NCI-H446 (cell line): ENCODE results near the gene PARL.

ENCODE experiments used
- DNase-seq, 2 experiments: peaks; one replicate each; lab custom pipeline; 2025; lab: John Stamatoyannopoulos, UW

The PARL gene, protein sequence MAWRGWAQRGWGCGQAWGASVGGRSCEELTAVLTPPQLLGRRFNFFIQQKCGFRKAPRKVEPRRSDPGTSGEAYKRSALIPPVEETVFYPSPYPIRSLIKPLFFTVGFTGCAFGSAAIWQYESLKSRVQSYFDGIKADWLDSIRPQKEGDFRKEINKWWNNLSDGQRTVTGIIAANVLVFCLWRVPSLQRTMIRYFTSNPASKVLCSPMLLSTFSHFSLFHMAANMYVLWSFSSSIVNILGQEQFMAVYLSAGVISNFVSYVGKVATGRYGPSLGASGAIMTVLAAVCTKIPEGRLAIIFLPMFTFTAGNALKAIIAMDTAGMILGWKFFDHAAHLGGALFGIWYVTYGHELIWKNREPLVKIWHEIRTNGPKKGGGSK

DNA sequence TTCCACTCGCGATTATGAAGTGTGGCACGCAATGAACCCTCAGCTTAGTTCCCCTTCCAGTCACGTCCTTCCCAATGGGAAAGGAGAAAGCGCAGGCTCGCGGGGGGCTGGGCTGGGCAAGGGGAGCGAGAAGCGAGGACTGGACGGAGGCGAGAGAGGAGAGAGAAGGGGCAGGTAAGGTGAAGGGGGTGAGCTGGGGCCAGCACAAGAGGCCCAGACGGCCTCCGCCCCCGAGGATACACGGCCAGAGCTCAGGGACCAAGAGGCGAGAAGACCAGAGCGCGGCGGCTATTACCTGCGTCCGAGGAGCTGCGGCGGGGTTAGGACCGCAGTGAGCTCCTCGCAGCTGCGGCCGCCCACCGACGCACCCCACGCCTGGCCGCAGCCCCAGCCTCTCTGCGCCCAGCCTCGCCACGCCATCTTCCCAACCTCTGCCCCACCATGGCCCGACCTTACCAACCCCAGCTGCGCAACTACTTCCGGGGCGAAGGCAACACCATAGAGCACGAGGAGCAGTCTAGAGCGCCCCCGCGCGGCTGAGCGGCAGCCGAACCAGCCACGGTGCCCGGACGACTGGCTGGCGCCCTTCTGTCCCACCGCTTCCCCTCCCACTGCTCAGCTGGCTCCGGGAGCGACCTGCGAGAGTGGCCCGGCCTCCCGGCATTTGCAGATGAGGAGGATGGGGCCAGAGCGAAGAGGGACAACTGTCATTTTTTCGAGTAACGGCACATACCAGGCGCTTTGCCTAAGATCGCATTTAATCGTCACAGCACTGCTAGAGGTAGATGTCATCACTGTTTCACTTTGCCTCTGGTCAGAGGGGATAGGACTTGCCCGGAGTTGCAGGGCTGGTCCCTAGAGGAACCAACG is at the start of gene PARL:
TSS of gene PARL (minus strand) at position 454 of the 870 bp plus-strand sequence. CDS start at position 420, 34 bp downstream.
- DNase-seq = peak; percentile 80 to 96

DNA sequence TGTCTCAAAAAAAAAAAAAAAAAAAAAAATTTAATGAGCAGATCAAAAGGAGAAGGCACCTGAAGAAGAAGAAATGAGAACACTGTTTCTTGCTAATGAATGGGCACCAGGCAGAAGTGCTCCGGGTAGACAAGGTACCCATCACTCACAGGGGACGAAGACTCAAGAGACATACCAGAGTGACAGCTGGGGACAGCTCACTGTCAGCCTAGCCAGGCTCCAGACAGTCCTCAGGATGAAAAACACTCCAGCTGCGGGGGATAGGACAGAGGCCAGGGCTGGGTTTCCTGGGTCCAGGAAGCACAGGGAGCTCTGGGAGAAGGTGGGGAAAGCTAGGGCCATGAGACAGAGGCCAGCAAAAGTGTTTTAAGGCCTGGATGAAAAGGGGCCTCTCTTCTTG is 48.5 kb upstream of the PARL start:
- no peak for DNase-seq

DNA sequence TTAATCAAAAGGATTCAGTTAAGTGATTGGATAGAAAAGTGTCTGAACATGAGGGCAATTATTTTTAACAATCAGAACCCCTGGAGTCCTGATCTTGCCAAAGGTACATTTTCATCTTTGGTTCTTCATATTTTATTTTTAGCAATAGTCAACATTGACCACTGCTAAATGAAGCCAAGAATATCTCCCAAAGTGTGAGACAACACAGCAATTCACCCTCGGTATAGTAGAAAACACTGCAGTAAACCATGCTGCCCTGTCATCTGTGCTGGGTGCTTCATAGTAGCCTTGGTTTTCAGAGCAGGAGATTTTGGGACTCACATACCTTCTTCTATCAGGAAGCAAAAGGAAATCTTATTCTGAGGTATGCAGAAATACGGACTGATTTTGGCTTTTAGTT is 47.2 kb upstream of the PARL start:
- DNase-seq = no peak

DNA sequence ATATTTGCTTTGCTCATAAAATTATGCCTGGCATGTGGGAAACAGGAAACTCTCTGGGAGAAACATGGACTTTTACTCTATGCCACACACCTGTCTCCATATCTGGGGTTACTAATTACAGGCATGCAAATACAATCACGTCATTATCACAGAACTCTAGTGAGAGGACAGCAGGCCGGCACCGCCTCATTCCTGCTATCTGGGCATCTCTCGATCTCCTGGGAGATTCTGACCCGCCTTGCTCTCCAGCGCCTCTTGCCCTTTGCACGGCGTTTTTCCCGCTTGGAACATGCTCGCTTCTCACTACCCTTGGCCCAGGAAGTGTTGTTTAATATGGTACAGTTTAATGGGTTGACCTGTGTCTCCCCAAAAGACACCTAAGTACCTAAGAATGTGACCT is 45.4 kb upstream of the PARL start:
- DNase-seq = no peak

DNA sequence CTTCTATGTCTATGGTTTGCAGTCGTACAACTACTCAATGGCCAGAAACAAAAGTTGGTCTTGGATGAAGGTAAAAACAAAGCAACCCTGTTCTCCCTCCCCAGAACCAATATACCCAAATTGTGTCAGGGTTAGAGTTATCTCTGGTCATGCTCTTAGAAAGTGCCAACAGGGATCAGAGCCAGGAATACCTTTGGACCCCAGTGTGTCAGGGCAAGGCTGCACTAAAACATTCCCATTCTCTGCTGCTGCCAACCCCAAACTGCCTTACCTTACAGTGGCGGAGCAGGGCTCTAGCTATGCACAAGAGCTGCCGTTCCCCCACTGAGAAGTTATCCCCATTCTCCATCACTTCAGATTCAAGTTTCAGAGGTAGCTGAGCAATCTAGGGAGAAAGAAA is 42.4 kb upstream of the PARL start:
- no peak for DNase-seq

DNA sequence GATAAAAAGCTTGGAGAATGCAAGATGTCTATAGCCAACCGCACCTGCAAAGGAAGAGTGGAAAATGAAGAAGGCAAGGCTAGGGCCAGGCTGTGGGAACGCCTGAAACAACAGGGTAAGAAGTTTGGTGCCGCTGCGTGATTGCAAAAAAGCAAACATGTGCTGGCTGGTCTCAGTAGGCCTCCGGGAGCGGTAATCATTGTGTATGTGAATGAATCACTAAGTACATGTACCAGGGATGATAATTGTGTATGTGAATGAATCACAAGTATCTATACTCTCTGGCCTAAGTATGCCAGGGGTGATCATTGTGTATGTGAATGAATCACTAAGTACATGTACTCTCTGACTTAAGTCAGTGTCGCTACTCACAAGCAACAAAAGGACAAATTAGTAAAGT is 40.3 kb upstream of the PARL start:
- DNase-seq = no peak

DNA sequence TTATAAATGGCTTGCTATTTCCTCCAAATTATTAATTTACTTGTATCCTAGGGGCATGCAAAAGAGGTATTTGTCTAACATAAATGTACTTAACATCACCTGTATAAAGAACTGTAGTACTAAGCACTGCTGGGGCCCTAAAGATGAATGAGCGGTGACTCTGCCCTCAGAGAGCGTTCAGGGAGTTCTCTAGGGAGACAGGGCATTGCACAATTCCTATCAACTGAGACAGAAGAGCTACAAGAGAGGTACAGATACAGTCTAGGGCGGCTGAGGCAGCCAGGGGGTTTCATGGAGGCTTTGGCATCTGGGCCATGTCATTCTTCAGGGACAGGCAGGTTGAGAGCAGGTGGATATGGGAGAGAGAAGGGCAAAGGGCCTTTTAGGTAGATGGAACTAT is 39.9 kb upstream of the PARL start:
- no peak for DNase-seq

DNA sequence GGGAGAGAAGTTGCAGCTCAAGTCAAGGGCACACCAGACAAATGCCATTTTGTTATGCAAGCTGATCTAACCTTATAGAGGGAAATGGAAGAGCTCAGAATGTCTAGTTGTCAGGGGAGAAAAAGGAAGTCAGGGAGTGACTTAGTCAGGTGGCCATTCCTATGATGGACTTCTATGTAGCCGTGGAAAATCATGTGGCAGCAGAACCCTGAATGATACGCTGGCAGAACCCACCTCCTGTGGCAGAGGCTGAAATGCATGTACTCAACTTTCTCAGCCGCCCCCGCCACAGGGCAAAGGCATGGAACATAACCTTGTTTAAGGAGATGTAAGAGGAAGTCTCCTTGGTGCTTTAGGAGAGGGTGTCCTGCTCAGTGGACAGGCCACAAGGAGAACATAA is 37.7 kb upstream of the PARL start:
- no peak for DNase-seq

DNA sequence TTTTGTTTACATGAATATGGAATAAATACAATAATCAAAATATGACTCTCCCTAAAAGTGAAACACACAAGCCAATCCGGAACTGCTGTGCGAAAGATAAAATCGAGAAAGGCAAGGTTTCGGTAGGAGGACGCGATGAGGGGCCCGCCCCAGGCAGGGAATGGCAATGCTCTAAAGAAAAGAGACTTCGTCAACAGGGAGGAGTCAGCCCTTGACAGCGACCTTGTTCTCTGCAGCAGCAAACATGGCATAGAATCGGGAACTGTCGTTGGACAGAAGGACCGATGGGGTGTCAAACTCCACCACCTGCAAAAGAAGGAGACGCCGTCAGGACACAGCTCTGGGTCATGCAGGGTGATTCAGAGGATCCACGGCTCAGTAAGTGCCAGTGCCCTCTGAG is 36.4 kb upstream of the PARL start:
- no peak for DNase-seq

DNA sequence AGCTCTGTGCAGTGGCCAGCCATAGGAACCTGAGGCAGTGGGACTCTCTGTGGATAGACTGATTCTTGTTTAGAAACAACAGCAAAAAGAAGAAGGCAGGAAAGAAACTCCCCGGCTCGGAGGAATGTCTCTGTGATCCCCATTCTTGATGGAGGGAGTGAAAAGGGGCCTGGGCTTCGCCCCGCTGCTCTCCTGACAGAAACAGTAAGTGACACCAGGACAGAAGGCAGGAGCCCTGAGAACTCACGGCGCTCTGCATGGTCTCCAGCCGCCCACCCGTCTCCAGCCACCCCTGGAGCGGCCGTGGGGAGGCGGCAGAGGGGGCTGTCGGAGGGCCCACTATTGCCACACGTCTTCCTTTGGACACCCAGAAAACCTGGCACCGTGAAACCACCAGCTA is 35.7 kb upstream of the PARL start:
- DNase-seq = no peak

DNA sequence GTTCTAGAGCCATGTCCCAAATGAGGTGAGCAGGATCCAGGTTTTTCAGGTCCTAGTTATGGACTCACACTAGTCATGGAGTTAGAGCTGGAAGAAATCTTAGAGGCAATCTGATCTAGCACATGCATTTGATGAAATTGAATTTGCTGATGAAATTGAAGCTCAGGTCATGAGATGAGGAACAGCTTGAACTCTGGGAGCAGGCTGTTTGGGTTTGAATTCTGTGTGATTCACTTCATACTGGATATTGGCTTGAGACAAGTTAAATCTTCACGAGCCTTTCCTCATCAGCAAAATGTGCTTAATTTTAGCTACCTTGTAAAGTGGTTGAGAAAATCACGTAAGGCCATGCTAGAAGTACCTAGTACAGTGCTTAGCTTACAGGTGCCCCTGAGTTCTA is 33.5 kb upstream of the PARL start:
- DNase-seq = no peak

DNA sequence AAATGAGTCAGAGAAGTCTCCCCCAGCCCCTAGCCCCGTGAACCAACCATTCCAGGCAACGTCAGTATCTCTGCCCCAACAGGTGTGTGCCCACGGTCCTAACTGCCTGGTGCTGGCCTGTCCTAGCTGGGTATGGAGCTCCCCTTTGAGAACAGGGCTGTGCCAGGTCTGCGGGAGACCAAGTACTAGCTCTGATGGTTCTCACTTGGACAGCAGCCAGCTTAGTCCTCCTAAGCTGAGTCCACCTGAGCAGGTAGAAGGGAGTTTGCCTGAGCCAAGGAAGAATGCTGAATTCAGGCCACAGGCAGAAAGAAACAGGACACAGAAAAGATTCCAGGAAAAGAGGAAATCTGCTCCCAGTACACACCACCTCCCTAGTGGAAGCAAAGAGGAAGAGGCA is 33.1 kb upstream of the PARL start:
- no peak for DNase-seq

DNA sequence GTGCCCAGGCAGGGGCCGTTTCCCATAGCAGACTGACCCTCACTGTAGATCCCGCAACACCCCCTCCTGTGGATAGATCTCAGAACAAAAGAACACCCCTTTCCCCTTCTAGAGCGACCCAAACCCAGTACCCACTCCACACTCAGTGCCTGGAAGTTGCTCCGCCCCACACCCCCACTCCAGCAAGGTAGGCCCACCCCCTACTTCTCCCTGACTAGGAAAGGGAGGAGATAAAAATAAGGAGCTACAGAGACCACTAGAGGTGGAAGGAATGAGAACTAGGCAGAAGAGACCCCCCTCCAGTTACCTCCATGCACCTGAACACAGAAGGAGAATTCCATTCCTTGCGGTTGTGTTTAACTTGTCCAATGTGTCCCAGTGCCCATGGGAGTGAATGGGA is 30.2 kb upstream of the PARL start:
- no peak for DNase-seq

DNA sequence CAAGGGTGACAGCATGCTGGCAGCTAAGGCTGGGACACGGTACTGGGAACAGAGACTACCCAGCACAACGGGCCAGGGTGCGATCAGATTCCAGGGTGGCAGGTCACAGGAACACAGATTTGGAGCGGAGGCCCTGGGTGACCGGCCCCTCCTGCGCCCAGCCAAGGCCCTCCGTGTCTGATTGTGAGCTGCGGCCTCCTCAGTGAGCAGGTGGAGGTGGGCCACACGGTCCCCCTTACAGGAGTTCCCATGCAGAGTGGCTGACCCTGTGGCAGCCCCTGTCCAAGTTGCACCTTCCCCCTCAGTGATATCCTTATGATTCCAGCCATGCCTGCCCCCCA is 28.9 kb upstream of the PARL start:
- no peak for DNase-seq

DNA sequence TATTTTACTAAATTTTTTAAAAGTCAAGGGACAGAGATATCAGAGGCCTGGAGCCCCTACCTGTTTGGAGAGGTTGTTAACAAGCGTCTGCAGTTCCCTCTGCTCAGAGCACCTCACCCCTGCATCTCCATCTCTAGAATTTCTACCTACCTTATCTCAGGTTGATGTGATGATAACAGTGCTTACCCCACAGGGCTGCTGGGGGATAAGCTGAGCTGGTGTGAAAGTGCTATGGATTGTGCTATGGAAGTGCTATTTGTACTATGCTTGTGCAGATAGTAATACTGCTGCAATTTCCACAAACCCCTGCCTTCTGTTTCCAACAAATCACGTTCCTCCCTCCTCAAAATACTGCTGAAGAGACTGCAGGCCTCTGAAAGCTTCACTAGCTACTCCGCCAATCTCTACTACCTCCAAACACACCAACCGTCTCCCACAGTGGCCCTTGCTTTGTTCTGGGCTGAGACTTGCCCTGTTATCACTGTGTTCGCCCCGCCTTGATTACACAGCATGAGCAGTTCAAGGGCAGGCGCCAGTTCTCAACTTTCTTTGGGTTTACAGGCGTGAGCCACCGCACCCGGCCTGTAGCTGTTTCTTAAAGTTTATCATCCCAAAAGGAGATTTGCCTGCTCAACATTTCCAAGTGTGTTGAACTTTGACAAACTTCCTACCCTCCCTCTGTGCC is 28.4 kb upstream of the PARL start:
- DNase-seq = no peak

DNA sequence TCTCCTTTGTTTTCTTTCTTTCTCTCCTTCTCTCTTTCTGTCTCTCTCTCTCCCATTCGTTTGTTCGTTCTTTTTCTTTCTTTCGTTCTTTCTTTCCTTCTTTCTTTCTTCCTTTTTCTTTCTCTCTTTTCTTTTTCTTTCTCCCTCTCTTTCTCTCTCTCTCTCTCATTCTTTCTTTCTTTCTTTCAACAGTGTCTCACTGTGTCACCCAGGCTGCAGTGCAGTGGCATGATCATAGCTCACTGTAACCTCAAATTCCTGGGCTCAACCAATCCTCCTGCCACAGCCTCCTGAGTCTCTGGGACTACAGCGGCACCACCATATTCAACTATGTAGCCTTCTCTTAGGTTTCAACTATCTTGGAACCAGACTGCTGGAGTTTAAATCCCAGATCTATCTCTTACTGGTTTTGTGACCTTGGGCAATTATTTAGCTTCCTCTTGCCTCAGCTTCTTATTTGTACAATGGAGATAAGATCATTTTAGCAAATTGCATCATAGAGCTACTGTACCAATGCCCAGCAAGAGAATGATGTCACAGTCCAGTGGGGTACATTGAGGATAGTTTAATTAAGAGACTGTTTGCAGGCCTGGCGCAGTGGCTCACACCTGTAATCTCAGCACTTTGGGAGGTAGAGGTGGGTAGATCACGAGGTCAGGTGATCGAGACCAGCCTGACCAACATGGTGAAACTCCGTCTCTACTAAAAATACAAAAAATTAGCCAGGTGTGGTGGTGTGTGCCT is 27.3 kb upstream of the PARL start:
- DNase-seq = no peak

DNA sequence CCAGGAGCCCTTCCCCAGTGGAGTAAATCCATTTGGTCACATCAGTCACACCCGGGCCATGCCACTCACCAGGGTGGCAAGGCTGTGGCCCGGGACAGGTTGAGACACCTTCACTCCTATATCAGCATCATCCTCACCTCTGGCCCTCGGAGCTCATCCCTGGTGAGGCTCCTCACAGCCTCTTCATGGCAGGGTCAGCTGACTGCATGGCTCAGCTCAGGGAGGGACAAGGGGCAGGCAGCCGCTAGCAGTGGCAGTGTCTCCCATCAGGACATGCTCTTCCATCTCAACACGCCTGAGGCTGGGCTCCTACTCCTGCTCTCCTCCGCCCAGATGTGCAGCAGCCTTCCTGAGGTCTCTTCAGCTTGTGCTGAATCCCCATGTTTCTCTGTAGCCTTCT is 26.4 kb upstream of the PARL start:
- DNase-seq = no peak

DNA sequence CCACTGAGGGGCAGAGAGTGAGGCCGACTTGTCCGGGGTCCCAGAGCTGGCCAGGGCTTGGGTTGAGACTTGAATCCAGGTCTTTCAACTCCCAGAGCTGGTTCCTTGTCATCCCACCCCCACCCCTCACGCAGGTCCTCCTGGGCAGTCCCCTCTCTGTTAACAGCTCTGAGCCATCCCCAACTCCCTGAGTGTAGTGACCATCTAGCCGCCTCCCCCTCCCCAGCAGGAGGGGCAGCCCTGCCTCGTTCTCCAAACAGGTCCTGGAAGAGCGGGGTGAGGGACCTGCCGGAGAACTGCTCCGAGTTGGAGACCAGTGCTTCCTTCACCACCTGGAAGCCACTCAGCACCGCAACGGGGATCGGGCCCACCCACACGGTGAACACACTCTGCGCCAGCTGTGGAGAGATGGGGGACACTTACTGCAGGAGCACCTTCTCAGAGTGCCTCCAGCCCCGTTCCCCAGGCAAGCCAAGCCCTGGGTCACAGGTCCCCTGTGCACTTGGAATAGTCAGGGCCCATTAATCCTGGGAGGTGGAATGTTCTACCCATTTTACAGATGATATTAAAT is 24.4 kb upstream of the PARL start:
- no peak for DNase-seq

DNA sequence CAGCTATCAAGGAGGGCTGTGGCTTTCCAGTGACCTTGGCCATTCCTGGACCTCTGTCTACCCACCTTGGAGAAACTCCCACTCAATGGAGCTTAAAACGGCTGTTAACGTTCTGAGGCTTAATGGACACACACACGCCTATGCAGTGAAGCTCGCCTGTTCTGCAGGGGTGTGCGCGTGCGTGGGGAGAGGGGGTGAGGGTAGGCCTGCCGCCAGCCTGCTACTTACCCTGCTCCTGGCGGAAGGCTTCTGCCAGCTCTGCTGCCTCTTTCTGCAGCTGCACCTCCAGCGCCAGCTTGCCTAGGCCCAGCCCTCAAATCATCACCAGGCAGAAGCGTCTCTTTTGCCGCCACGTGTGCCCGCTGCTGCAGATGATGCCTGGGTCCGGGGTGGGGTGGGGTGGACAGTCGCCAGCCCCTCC is 23.2 kb upstream of the PARL start:
- no peak for DNase-seq

DNA sequence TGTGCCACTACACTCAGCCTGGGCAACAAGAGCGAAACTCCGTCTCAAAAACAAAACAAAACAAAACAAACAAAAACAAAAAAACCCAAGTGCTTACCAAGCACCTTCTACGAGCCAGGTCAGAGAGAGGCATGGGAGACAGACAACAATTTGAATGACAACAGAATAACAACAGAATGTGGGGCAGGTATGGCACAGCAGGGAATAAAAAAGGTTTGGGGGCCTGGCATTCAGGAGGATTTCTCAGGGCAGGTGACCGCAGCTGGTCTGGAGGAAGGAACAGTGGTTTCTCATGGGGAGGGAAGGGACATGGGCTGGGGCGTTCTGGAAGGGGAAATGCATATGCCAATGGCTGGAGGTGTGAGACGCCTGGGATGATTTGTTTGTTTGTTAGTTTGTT is 22.5 kb upstream of the PARL start:
- DNase-seq = no peak

DNA sequence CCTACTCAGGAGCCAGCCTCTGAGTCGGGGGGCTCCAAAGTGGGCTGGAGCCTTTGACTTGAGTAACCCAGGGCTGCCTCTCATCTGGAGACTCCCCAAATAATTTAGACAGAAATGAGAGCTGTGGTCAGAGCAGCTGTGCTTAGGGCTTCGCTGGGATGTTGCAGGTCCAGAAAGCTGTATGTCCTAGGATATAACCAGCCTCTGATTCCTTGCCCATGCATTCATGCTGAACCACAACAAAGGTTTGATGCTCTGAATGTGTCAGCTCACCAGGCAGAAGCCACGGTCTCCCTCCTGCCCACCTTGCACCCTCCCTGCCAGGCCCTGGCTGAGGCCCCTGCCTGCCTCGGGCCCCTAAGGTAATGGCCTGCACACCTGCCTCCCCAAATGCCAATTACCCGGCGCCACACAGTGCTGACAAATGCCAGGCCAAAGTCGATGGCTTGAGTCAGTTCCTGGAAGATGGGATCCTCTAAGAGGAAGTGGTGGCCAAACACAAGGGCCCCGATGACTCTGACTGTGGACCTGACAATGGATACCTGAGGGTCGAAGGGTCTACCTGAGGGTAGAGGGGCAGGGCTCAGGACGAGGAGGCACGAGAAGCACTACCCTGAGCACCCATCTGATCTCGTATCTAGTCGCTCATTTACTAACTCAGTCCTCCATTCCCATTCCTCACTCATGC is 21.7 kb upstream of the PARL start:
- DNase-seq = no peak
